Stimulated activated CD8-positive, alpha-beta memory T cell treated with anti-CD3 and anti-CD28 coated beads, Interleukin-15, amount 100 ng/mL, for 48 hours (primary cell): Measurements from ENCODE around the gene FAM3D.

Experiments
- DNase-seq, 2 donors: peaks; one replicate each; pipeline ENCODE4 v3.0.0-alpha.2; 2020; ENCODE audit warnings: low read depth in 2 of 2

Gene FAM3D

GRCh38 chr3:58594117-58594516, 72.5 kb downstream of the FAM3D start:
- no peak for DNase-seq

GRCh38 chr3:58591517-58592510, 74.8 kb downstream of the FAM3D start:
- DNase-seq = no peak

GRCh38 chr3:58588030-58588614, 78.5 kb downstream of the FAM3D start:
- no peak for DNase-seq

GRCh38 chr3:58586776-58587192, 79.8 kb downstream of the FAM3D start:
- no peak for DNase-seq

- DNase-seq = no peak
Measured at GRCh38 chr3:58585994-58586393, 80.6 kb downstream of the FAM3D start.

GRCh38 chr3:58585005-58585786, 81.4 kb downstream of the FAM3D start:
- peak; percentile 41 to 43 for DNase-seq

GRCh38 chr3:58584690-58585004, 81.9 kb downstream of the FAM3D start:
- no peak for DNase-seq
